Measurements from ENCODE around the gene BMPR1A.
"Not testable (repeated sequence)": the region's sequence is repeated elsewhere in the genome, so short reads cannot be mapped to it uniquely, and the experiment has no call there.

The BMPR1A gene

GRCh38 chr10:86848747-86849146 is 92.3 kb downstream of the BMPR1A start:
- no peak for TF ChIP-seq CTCF (conservative IDR thresholded peaks at IDR 0.05)
- H3K27ac ChIP-seq: peak overlapping the region; percentile 36; the same call in 1 of the 2 replicates

DNA sequence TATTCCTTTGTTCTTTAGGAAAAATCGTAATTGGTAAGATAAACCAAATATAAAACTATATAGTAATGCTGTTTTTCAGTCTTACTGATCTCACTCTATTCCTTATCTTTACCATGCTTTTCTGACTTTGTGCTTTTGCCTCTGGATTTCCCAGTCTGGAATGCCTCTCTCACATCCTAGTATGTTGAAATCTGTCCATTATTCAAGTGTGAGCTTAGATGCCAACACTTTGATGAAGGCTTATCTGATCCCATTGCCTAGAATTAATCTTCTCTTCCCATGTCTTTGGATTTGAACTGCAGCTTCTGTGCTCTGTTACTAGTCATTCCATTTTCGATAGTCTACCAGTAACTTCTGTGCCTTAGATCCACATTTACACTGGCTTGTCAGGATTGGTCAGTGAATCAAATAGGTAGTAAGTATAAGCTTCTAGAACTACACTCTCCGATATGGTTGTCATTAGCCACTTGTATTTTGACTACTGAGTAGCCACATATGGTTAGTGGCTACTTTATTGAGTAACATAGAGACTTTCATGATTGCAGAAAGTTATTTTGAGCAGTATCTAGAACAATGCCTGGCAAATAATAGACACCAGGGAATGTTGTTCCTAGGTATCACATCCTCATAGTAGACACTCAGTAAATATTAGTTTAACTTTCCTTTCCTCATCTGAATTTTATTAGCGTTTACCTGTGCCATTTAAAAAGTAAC is 92.9 kb downstream of the BMPR1A start:
- TF ChIP-seq CTCF (conservative IDR thresholded peaks at IDR 0.05): no peak
- H3K27ac ChIP-seq: peak overlapping the region; percentile 36; the same call in 1 of the 2 replicates

GRCh38 chr10:86850481-86850880 is 94.1 kb downstream of the BMPR1A start:
- TF ChIP-seq CTCF (conservative IDR thresholded peaks at IDR 0.05): no peak
- peak overlapping the region; percentile 36; the same call in 1 of the 2 replicates for H3K27ac ChIP-seq

DNA sequence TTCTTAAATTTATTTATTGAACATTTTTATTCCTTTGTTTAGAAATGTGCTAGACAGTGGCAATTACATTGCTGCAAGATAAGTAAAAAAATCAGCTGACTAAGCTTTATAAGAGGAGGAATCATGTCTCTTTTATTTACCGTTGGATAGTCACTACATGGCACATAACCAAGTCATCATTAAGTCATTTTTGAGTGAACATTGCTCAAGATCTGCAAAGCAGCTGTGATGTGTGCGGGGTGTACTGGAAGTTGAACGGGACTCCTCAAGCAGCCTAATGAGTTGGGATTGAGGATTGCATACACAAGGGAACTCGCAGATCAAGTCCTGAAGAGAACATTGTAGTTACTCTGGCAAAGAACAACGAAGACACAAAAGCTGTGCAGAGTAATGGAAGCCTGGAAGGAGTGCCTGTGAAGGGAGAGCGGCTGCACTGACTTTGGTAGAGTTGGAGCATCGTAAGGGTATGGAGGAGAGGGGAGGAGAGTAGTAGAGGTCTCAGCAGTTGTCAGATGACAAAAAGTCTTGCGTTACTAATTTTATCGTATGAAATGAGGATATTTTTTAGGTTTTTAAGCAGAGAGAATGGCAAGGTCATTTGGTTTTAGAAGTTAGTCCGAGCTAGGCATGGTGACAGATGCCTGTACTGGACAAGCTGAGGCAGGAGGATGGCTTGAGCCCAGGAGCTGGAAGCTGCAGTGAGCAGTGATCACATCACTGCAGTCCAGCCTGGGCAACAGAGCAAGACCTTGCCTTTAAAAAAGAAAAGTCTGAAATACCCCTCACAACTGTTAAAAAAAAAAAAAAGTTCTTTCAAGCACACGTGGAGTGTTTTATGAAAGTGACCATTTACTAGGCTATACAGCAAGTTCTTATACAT is 95.1 kb downstream of the BMPR1A start:
- TF ChIP-seq CTCF (conservative IDR thresholded peaks at IDR 0.05): no peak
- H3K27ac ChIP-seq: no peak overlapping the region

DNA sequence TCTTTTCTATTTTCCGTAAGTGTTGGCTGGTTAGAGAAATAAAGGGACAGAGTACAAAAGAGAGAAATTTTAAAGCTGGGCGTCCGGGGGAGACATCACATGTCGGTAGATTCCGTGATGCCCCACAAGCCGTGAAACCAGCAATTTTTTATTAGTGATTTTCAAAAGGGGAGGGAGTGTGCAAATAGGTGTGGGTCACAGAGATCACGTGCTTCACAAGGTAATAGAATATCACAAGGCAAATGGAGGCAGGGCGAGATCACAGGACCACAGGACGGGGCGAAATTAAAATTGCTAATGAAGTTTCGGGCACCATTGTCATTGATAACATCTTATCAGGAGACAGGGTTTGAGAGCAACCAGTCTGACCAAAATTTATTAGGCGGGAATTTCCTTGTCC is 97.2 kb downstream of the BMPR1A start:
- H3K27ac ChIP-seq: not testable (repeated sequence)

- no peak for TF ChIP-seq CTCF (conservative IDR thresholded peaks at IDR 0.05)
- H3K27ac ChIP-seq: no peak overlapping the region
Observed at GRCh38 chr10:86855513-86855912, 99.1 kb downstream of the BMPR1A start.

DNA sequence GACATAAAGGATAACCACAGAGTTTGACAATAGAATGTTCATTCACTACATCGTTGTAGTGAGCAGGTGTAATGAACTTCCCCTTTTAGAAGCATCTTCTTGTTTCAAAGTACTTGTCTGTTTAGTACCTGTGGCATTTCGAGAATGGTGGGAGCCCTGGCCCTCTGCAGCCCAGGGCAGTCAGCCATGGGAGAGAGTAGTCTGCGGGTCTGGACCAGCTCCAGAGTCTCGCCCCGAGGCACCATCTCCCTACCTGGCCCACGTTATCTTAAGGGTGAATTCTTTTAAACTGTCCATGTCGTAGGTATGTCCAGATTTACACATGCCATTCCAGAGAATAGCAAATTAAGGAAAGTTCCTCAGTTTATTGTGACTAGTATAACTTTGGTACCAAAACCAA is 99.7 kb downstream of the BMPR1A start:
- no peak for TF ChIP-seq CTCF (conservative IDR thresholded peaks at IDR 0.05)
- H3K27ac ChIP-seq: no peak overlapping the region

All from VCaP (cell line).